H9 (cell line): ENCODE data around the gene KCNA2. TPM values are rescaled to one million over a fixed set of nuclear protein-coding genes. Genes with fewer than 3 reads are reported as not detected.

Source experiments
- DNase-seq: peaks from one replicate; pipeline ENCODE4 v3.0.0-alpha.2; 2017
- H2AFZ ChIP-seq: one replicate; pipeline ENCODE4 v1.6.1; 2013; ENCODE audit warnings: mild to moderate bottlenecking, low read length, control low read depth, moderate library complexity
- H2AK5ac ChIP-seq: 2 replicates; pipeline ENCODE4 v1.6.1; 2013; ENCODE audit warnings: low read length, control low read depth, mixed read lengths; ENCODE audit not compliant: insufficient read length
- H2BK120ac ChIP-seq: one replicate; pipeline ENCODE4 v1.6.1; 2013; ENCODE audit warnings: low read depth, mild to moderate bottlenecking, low read length, control low read depth, inconsistent platforms; ENCODE audit not compliant: poor library complexity, severe bottlenecking
- H2BK12ac ChIP-seq: 2 replicates; pipeline ENCODE4 v1.6.1; 2013; ENCODE audit warnings: low read length, control low read depth, mixed read lengths, low read depth; ENCODE audit not compliant: insufficient read length
- H2BK15ac ChIP-seq: 2 replicates; pipeline ENCODE4 v1.6.1; 2013; ENCODE audit warnings: low read depth, low read length, control low read depth
- H2BK20ac ChIP-seq: one replicate; pipeline ENCODE4 v1.6.1; 2013; ENCODE audit warnings: low read depth, mild to moderate bottlenecking, low read length, control low read depth, inconsistent platforms; ENCODE audit not compliant: poor library complexity, severe bottlenecking
- H2BK5ac ChIP-seq: 2 replicates; pipeline ENCODE4 v1.6.1; 2013; ENCODE audit warnings: low read length, control low read depth, mixed read lengths; ENCODE audit not compliant: insufficient read length
- H3K14ac ChIP-seq: 2 replicates; pipeline ENCODE4 v1.6.1; 2013; ENCODE audit warnings: low read length, control low read depth; ENCODE audit not compliant: insufficient read depth
- H3K18ac ChIP-seq: 2 replicates; pipeline ENCODE4 v1.6.1; 2013; ENCODE audit warnings: low read depth, mild to moderate bottlenecking, mixed read lengths, low read length, control low read depth; ENCODE audit not compliant: insufficient read length
- H3K23ac ChIP-seq: 2 replicates; pipeline ENCODE4 v1.6.1; 2013; ENCODE audit warnings: low read length, control low read depth, mixed read lengths, low read depth; ENCODE audit not compliant: insufficient read length
- H3K23me2 ChIP-seq: 2 replicates; pipeline ENCODE4 v1.6.1; 2013; ENCODE audit warnings: low read depth, mild to moderate bottlenecking, mixed read lengths, low read length, control low read depth; ENCODE audit not compliant: insufficient read length, poor library complexity, severe bottlenecking
- H3K27ac ChIP-seq: 2 replicates; pipeline ENCODE4 v1.5.1; 2013; ENCODE audit warnings: low read length, control low read depth, mixed read lengths, low read depth; ENCODE audit not compliant: insufficient read length
- H3K27me3 ChIP-seq: 2 replicates; pipeline ENCODE4 v1.6.1; 2013; ENCODE audit warnings: low read length, control low read depth, inconsistent platforms; ENCODE audit not compliant: insufficient read depth
- H3K4ac ChIP-seq: 2 replicates; pipeline ENCODE4 v1.6.1; 2013; ENCODE audit warnings: low read depth, mild to moderate bottlenecking, control low read depth, inconsistent platforms, low read length, moderate library complexity
- H3K4me1 ChIP-seq: 2 replicates; pipeline ENCODE4 v1.6.1; 2013; ENCODE audit warnings: low read length, control low read depth, inconsistent platforms; ENCODE audit not compliant: insufficient read depth
- H3K4me2 ChIP-seq: 2 replicates; pipeline ENCODE4 v1.6.1; 2013; ENCODE audit warnings: low read length, control low read depth, mixed read lengths; ENCODE audit not compliant: insufficient read length, insufficient read depth
- H3K56ac ChIP-seq: 2 replicates; pipeline ENCODE4 v1.6.1; 2013; ENCODE audit warnings: low read depth, mild to moderate bottlenecking, mixed read lengths, low read length, control low read depth; ENCODE audit not compliant: insufficient read length
- H3K79me1 ChIP-seq: 2 replicates; pipeline ENCODE4 v1.6.1; 2013; ENCODE audit warnings: low read depth, mild to moderate bottlenecking, moderate library complexity, low read length, control low read depth, inconsistent platforms; ENCODE audit not compliant: insufficient read depth, poor library complexity, severe bottlenecking
- H3K79me2 ChIP-seq: 2 replicates; pipeline ENCODE4 v1.6.1; 2013; ENCODE audit warnings: low read length, control low read depth, inconsistent platforms; ENCODE audit not compliant: insufficient read depth
- H3K9ac ChIP-seq: 2 replicates; pipeline ENCODE4 v1.6.1; 2013; ENCODE audit warnings: low read length, control low read depth, mixed read lengths; ENCODE audit not compliant: insufficient read length; ENCODE audit errors: extremely low read depth
- H3K9me3 ChIP-seq: one replicate; pipeline ENCODE4 v1.6.1; 2013; ENCODE audit warnings: low read depth, low read length, inconsistent platforms; ENCODE audit not compliant: control insufficient read depth
- H3T11ph ChIP-seq: one replicate; pipeline ENCODE4 v1.6.1; 2013; ENCODE audit warnings: mild to moderate bottlenecking, low read length, control low read depth, inconsistent platforms
- H4K20me1 ChIP-seq: one replicate; pipeline ENCODE4 v1.6.1; 2013; ENCODE audit not compliant: control insufficient read depth, insufficient read length, insufficient read depth
- H4K5ac ChIP-seq: 2 replicates; pipeline ENCODE4 v1.6.1; 2013; ENCODE audit warnings: low read depth, mild to moderate bottlenecking, mixed read lengths, low read length, control low read depth; ENCODE audit not compliant: insufficient read length
- H4K8ac ChIP-seq: replicated peaks from 2 replicates; pipeline ENCODE4 v1.6.1; 2013; ENCODE audit warnings: low read length, control low read depth, mixed read lengths, low read depth; ENCODE audit not compliant: insufficient read length
- H4K91ac ChIP-seq: 2 replicates; pipeline ENCODE4 v1.6.1; 2013; ENCODE audit warnings: low read depth, mild to moderate bottlenecking, moderate library complexity, mixed read lengths, low read length, control low read depth; ENCODE audit not compliant: insufficient read length
- H3K27ac Mint-ChIP-seq, 3 experiments: 2 replicates in 2 of 3; 3 replicates in 1 of 3; pipeline ENCODE4 v1.8.0; 2020 to 2021; ENCODE audit warnings: mixed read lengths in 3 of 3, mild to moderate bottlenecking in 1 of 3, moderate library complexity in 1 of 3
- H3K27me3 Mint-ChIP-seq: 2 replicates; pipeline ENCODE4 v1.8.0; 2021; ENCODE audit warnings: low read depth, mild to moderate bottlenecking, moderate library complexity, mixed read lengths
- H3K36me3 Mint-ChIP-seq, 3 experiments: 2 replicates in 2 of 3; 3 replicates in 1 of 3; pipeline ENCODE4 v1.8.0; 2020 to 2021; ENCODE audit warnings: low read depth in 3 of 3, mixed read lengths in 3 of 3; ENCODE audit not compliant: insufficient read depth in 1 of 3
- H3K4me1 Mint-ChIP-seq, 2 experiments: 2 replicates each; pipeline ENCODE4 v1.8.0; 2020; ENCODE audit warnings: mixed read lengths in 2 of 2
- H3K4me3 Mint-ChIP-seq, 2 experiments: 2 replicates in 1 of 2; 3 replicates in 1 of 2; pipeline ENCODE4 v1.8.0; 2020 to 2021; ENCODE audit warnings: mild to moderate bottlenecking in 2 of 2, mixed read lengths in 2 of 2, moderate library complexity in 1 of 2
- H3K9me3 Mint-ChIP-seq, 2 experiments: 2 replicates in 1 of 2; 3 replicates in 1 of 2; pipeline ENCODE4 v1.8.0; 2020; ENCODE audit warnings: mild to moderate bottlenecking in 2 of 2, mixed read lengths in 2 of 2, moderate library complexity in 1 of 2
- CTCF ChIP-seq: fragments of 200-600 bp; sonication (generic); conservative IDR thresholded peaks from 3 replicates; pipeline ENCODE4 v1.8.0; 2021; ENCODE audit warnings: antibody characterized with exemption, mild to moderate bottlenecking
- WGBS: extraction: QIAGEN DNeasy Blood & Tissue Kit; methylation state at CpG from one replicate; pipeline ENCODE4 v1.1.7; 2013; ENCODE audit warnings: missing lambda C conversion rate, low lambda C conversion rate, mixed read lengths; ENCODE audit not compliant: insufficient read length; ENCODE audit errors: extremely low coverage; 5-methylcytosine and 5-hydroxymethylcytosine counted together
- total RNA-seq: library from RNA; stranded (reverse); gene quantifications from 2 replicates; pipeline ENCODE4 v1.2.1, GENCODE V29; 2021

KCNA2 gene
- total RNA-seq, 1 experiment from 2014 or later, result 0.33 TPM

- no peak overlapping the region for H2BK12ac ChIP-seq
- H3T11ph ChIP-seq, result no peak overlapping the region
- H3K4me1 Mint-ChIP-seq, result peaks cover 7% of the 10 kb centered on the region in 2 experiments
- no peaks in the 10 kb centered on the region for H3K36me3 Mint-ChIP-seq
- H3K4me3 Mint-ChIP-seq, result no peak overlapping the region
- H4K91ac ChIP-seq, result no peak overlapping the region
- DNase-seq, result no peak
- H3K4me1 ChIP-seq, result no peaks in the 10 kb centered on the region
- no peak overlapping the region for H3K14ac ChIP-seq
- no peak overlapping the region for H2AFZ ChIP-seq
- H4K5ac ChIP-seq, result no peak overlapping the region
- H3K56ac ChIP-seq, result no peak overlapping the region
- H3K4ac ChIP-seq, result no peak overlapping the region
- no peak for TF ChIP-seq CTCF
- H3K9me3 ChIP-seq, result no peaks in the 10 kb centered on the region
- H4K8ac ChIP-seq, result no peak overlapping the region
- no peak overlapping the region for H3K27ac ChIP-seq
- H3K9me3 Mint-ChIP-seq, result no peaks in the 10 kb centered on the region
- no peaks in the 10 kb centered on the region for H3K79me1 ChIP-seq
- no peak overlapping the region for H2BK15ac ChIP-seq
- no peak overlapping the region; a peak in 1 of 7 replicates for H3K27ac Mint-ChIP-seq
- H3K4me2 ChIP-seq, result no peak overlapping the region
- no peak overlapping the region for H2BK5ac ChIP-seq
- no peak overlapping the region for H2BK120ac ChIP-seq
- H3K79me2 ChIP-seq, result no peaks in the 10 kb centered on the region
- H3K9ac ChIP-seq, result no peak overlapping the region
- WGBS, result no CpG with 5 or more reads among the region's 1 CpG
- peaks cover 85% of the 10 kb centered on the region for H3K27me3 Mint-ChIP-seq
- no peak overlapping the region for H3K18ac ChIP-seq
- no peaks in the 10 kb centered on the region for H3K23me2 ChIP-seq
- H3K27me3 ChIP-seq, result no peaks in the 10 kb centered on the region
- H4K20me1 ChIP-seq, result no peaks in the 10 kb centered on the region
- no peak overlapping the region for H2BK20ac ChIP-seq
- no peak overlapping the region for H2AK5ac ChIP-seq
- H3K23ac ChIP-seq, result no peak overlapping the region
These were observed 40.6 kb downstream of the KCNA2 start for GRCh38 chr1:110565565-110565964.
